ENCODE results near the gene DOCK2. TPM values are rescaled to one million over a fixed set of nuclear protein-coding genes. Genes with fewer than 3 reads are reported as not detected.

Gene DOCK2
- total and polyA plus RNA-seq, 8 donors: 0.73 to 15.6 (median 1.7) TPM

DNA sequence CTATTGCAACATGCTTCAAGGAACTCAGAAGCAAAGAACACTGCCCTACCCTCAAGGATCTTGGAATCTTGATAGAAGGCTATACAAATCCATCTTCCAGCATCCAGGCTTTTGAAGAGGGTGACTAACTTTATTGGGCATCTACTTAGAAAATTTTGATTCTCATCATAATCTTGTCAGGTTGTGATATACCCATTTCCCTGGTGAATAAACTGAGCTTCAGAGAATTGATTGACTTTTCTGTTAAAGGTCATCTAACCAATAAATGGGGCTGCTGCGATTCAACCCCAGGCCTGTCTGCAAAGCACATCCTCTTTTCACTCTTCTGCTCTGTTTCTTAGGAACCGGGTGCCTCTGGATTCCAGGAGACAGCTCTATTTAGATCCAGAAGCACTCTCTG, 363.1 kb downstream of the DOCK2 start:
- Histone ChIP-seq H3K27me3 (no peaks in the 10 kb centered on the region), H3K27ac (no peak overlapping the region), H3K9me3 (no peaks in the 10 kb centered on the region), H3K36me3 (no peaks in the 10 kb centered on the region), H3K4me1 (no peaks in the 10 kb centered on the region), H3K4me3 (no peak overlapping the region)
- 74 to 88% methylated on average over 2 of the region's 2 CpGs for WGBS, 2 donors
- DNase-seq (no peak), ATAC-seq (no peak), FAIRE-seq (no peak)
- intact Hi-C loops (cut with DNase I): no loop called here
- TF ChIP-seq CTCF (IDR thresholded peaks at IDR 0.05): no peak

- H3K27me3 ChIP-seq: no peaks in the 10 kb centered on the region
- H3K9me3 ChIP-seq: no peaks in the 10 kb centered on the region
- H3K27ac ChIP-seq: no peak overlapping the region
- 37 to 39% methylated on average over 6 of the region's 6 CpGs for WGBS, 2 donors
- H3K4me1 ChIP-seq: no peaks in the 10 kb centered on the region
- no peak for TF ChIP-seq CTCF (IDR thresholded peaks at IDR 0.05)
- DNase-seq (no peak), ATAC-seq (no peak), FAIRE-seq (no peak)
- no peaks in the 10 kb centered on the region for H3K36me3 ChIP-seq
- intact Hi-C loops (cut with DNase I): no loop called here
- no peak overlapping the region for H3K4me3 ChIP-seq
Observed at GRCh38 chr5:170006021-170006420, 368.9 kb downstream of the DOCK2 start.

- intact Hi-C loops (cut with DNase I): no loop called here
- no peaks in the 10 kb centered on the region for H3K27me3 ChIP-seq
- ATAC-seq (no peak), FAIRE-seq (no peak), DNase-seq (no peak)
- 62 to 63% methylated on average over 6 of the region's 6 CpGs for WGBS, 2 donors
- no peaks in the 10 kb centered on the region for H3K9me3 ChIP-seq
- H3K4me1 ChIP-seq: no peaks in the 10 kb centered on the region
- TF ChIP-seq CTCF (IDR thresholded peaks at IDR 0.05): no peak
- no peaks in the 10 kb centered on the region for H3K36me3 ChIP-seq
- no peak overlapping the region for H3K4me3 ChIP-seq
- no peak overlapping the region for H3K27ac ChIP-seq
Observed at GRCh38 chr5:170008376-170008775, 371.3 kb downstream of the DOCK2 start.

DNA sequence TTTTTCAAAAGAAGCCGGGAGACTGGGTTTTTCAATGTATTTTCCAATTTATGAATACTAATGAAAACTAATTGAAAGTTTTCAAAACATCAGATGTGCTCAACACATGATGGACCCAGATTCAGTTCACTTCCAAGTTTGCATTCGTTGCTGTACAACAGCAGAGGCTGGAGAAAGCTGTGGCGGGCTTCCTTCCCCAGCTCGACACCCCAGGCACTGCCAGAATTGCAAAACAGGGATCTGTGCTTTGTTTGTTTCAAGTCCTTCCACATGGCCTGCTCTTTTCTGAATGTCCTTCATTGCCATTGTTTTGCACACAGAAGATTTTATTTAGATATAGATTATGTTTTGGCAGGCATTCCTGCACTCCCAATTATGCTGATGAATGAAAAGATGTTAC, 373.5 kb downstream of the DOCK2 start:
- no peak overlapping the region for H3K27ac ChIP-seq
- H3K4me1 ChIP-seq: no peaks in the 10 kb centered on the region
- H3K36me3 ChIP-seq: no peaks in the 10 kb centered on the region
- ATAC-seq: no peak
- intact Hi-C loops (cut with DNase I): no loop called here
- FAIRE-seq: no peak
- no peaks in the 10 kb centered on the region for H3K27me3 ChIP-seq
- no peak overlapping the region for H3K4me3 ChIP-seq
- no peaks in the 10 kb centered on the region for H3K9me3 ChIP-seq
- no peak for DNase-seq
- WGBS, 2 donors: 58 to 68% methylated on average over 4 of the region's 4 CpGs
- TF ChIP-seq CTCF (IDR thresholded peaks at IDR 0.05): no peak

DNA sequence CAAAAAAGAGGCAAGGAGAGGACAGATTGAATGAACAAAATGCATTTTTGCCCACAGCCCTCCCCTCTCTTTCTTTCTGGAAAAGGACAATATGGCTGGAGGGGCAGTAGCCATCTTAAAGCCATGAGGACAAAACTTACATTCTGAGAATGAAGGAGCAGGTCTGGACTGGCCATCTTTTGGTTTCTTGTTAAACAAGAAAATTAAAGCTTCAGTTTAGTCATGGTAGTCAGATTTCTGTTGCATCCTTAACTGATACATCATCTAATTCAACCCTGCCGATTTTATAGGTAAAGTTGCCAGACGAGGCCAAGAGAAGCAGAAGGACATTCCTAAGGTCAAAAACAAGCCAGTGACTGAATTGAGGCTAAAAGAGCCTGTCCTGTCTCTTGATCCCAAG, 374.7 kb downstream of the DOCK2 start:
- FAIRE-seq: no peak
- intact Hi-C loops (cut with DNase I): no loop called here

More for the DNA sequence above, 374.7 kb downstream of the DOCK2 start:
- Histone ChIP-seq H3K36me3 (no peaks in the 10 kb centered on the region), H3K4me3 (no peak overlapping the region), H3K27ac (no peak overlapping the region), H3K4me1 (no peaks in the 10 kb centered on the region), H3K27me3 (no peaks in the 10 kb centered on the region), H3K9me3 (no peaks in the 10 kb centered on the region)
- no peak for ATAC-seq
- WGBS, 2 donors: 55 to 71% methylated on average over 2 of the region's 2 CpGs
- no peak for DNase-seq
- TF ChIP-seq CTCF (IDR thresholded peaks at IDR 0.05): no peak
